Measurements from ENCODE around the gene KRTAP13-1.

KRTAP13-1 gene, protein sequence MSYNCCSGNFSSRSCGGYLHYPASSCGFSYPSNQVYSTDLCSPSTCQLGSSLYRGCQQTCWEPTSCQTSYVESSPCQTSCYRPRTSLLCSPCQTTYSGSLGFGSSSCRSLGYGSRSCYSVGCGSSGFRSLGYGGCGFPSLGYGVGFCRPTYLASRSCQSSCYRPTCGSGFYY

DNA sequence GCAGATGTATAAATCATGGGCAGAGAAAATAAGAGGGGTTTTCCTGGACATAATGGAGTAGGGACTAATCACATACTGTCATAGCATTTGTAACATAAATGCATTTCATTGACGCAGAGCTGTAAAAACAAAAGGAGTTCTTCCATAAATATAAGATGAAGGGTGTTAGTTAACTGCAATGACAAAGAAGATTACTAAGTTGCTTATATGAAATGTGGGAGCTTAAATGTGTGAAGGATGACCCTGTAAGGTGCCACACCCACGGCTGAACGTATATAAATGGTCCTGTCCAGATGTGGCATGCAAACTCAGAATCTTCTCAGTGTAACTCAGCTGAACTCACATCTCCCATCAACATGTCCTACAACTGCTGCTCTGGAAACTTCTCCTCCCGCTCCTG lies at the start of gene KRTAP13-1:
Gene KRTAP13-1 (plus strand): TSS at position 301 of the 400 bp plus-strand sequence. CDS start 56 bp downstream, at position 357.
- DNase-seq (ENCODE audit: low spot score): no peak

DNA sequence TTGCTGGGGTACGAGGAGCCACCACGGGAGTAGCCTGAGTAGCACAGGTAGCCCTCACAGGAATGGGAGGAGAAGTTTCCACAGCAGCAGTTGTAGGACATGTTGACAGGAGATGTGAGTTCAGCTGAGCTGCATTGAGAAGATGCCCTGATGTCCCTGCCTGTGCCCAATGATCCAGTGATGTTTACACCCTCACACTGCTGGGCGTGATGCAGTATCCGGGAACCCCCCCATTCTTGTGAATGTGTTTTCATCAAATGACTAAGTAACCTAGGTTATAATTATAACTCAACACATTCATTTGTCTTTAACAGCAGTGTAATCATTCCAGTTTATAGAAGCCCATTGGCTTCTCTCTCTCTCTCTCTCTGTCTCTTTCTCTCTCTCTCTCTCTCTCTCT lies 47.3 kb upstream of the KRTAP13-1 start, which contains the start of gene KRTAP23-1:
Gene KRTAP23-1 (minus strand): TSS at position 101 of the 400 bp plus-strand sequence. CDS start 0 bp downstream, at position 101.
- DNase-seq (ENCODE audit: low spot score): no peak

- DNase-seq (ENCODE audit: low spot score): no peak
Observed at GRCh38 chr21:30349572-30349971, 46.3 kb upstream of the KRTAP13-1 start.

DNA sequence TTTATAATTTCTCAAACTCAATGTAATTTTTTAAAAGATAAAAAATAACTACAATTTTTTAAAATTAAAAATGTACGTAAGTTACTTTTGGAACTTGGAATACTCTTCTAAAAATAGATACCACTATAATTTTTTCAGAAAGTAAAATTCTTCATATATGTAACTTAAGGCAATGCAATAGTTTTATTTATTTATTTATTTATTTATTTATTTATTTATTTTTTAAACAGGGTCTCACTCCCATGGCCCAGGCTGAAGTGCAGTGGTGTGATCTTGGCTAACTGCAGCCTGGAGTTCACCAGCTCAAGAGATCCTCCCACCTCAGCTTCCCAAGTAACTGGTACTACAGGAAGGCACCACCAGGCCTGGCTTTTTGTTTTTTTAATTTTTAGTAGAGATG lies 44.3 kb upstream of the KRTAP13-1 start:
- no peak for DNase-seq (ENCODE audit: low spot score)

DNA sequence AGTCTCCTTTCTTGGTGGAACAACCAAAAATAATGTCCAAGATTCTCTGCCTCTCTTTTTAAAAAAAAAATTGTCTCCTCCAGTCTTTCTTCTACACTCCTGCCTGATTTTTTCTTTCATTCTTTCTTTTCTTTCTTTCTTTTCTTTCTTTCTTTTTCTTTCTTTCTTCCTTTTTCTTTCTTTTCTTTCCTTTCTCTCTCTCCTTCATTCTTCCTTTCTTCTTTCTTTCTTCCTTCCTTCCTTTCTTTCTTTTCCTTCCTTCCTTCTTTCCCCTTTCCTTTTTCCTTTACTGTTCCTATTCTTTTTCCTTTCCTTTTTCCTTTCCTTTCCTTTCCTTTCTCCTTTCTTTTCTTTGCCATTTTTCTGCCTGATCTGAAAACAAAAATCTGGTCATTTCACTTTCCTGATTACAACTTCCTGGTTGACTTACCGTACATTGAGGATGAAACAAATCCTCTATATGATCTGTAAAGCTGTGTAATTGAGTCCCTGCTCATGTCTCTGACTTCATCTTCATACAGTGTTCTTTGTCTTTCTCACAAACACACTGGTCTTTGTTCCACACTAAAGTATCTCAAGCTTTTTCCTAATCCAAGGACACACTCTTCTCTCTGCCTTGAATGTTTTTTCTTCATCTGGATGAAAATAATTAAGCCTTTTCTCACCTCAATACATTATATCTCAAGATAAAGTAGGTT lies 41.4 kb upstream of the KRTAP13-1 start:
- DNase-seq (ENCODE audit: low spot score): no peak

- no peak for DNase-seq (ENCODE audit: low spot score)
Observed at GRCh38 chr21:30355906-30356305, 39.9 kb upstream of the KRTAP13-1 start.

DNA sequence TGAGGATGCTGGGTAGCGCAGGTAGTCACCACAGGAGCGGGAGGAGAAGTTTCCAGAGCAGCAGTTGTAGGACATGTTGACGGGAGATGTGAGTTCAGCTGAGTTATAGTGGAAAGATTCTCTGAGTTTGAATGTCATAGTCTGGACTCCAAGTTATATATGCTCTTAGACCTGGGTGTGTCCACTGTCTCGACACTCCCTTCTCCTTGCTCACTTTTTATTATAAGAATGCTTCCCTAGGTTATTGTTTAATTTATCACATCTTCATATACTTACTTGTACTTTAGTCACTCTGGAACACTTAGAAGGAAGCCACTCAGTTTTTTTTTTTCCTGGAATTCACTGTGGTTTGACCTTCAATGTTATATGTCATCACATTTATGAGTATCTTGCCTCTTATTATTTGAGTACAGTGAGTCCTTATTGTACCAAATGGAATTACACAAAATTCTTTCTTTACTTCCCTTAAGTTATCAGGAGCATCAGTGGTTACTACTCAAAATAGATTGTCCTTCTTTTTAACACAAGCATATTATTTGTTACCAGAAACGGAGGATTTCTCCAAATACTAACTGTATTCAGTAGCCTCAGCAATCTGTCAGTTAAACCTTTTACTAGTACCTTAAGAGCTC lies 23.6 kb upstream of the KRTAP13-1 start, which contains the start of gene KRTAP13-2:
Gene KRTAP13-2 (minus strand): TSS at position 133 of the 632 bp plus-strand sequence. CDS start 58 bp downstream, at position 75.
- DNase-seq (ENCODE audit: low spot score): no peak

- no peak for DNase-seq (ENCODE audit: low spot score)
Observed at GRCh38 chr21:30382201-30382600, 13.6 kb upstream of the KRTAP13-1 start.

DNA sequence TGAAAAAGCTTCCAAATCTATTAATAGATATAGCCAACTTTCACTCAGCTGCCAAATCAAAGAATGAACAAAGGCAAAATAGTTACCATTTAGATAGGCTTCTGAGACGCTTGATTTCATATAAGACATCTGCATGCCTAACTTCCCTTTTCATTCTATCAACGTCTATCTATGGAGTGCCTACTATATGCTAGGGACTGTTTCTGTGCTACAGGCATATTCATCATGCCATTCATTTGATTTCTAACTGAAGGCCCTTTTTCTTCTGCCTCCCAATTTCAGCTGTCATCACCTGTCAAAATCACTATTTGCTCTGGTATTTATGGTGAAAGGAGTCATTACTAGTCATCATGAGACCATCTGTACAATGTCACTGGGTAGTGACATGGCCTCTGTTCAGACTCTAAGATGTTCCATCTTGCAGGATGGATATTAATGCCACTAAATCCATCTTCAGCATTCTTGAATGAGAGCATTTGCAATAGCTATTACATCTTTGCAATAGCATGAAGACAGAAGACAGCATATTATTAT lies 4.3 kb upstream of the KRTAP13-1 start:
- no peak for DNase-seq (ENCODE audit: low spot score)

DNA sequence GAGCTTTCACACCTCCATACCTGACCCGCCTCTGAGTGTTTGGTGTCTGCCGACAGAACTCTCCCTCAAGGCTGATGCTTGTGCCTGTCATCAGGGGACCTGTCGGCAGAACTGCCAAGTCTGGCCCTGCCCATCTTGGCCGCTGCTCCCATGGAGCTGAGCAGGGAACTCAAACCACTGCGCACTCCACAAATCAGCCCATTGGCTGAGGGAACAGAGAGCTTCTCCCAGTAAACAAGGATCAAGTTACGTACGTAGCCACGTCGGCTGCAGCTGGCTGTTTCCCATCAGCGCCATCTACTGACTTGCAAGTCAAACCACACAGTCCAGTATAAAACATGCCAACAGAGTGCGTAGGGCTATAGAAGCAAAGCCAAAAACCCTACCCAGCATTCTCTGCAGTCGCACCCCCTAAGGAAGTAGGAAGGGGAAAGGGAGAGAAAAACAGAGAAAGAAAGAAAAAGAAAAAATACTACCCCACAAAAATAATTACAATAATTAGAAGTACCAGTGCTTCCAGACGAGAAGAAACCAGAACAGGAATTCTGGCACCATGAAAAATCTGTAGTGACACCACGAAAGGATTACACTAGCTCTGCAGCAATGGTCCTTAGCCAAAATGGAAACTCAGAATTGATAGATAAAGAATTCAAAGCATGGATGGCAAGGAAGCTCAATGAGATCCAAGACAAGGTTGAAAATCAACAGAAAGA lies 13.1 kb downstream of the KRTAP13-1 start:
- no peak for DNase-seq (ENCODE audit: low spot score)

DNA sequence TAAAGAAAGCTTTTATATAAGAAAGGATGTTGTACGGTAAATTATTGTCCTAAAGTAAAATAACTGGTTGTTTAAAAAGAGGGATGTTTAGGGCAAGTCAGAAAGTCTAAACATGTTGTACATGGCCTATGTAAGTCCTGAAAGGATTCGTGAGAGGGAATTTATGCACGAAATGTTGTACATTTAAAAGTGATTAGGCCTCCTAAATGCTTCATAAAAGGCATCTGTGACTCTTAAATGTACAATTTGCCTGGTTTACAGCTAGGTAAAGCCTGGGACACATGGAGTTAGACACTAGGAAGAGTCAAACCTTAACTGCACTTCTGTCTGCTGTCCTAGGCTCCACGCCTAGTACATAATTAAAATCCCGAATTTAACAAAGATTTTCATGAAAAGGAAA lies 20.2 kb downstream of the KRTAP13-1 start:
- no peak for DNase-seq (ENCODE audit: low spot score)

- DNase-seq (ENCODE audit: low spot score): no peak
Observed at GRCh38 chr21:30425826-30426225, 30.0 kb downstream of the KRTAP13-1 start, which contains the start of gene KRTAP13-3. TSS of gene KRTAP13-3 (minus strand) at chr21:30425926. CDS start at chr21:30425912, 14 bp downstream.

- DNase-seq (ENCODE audit: low spot score): no peak
Observed at GRCh38 chr21:30426731-30427130, 30.9 kb downstream of the KRTAP13-1 start.

DNA sequence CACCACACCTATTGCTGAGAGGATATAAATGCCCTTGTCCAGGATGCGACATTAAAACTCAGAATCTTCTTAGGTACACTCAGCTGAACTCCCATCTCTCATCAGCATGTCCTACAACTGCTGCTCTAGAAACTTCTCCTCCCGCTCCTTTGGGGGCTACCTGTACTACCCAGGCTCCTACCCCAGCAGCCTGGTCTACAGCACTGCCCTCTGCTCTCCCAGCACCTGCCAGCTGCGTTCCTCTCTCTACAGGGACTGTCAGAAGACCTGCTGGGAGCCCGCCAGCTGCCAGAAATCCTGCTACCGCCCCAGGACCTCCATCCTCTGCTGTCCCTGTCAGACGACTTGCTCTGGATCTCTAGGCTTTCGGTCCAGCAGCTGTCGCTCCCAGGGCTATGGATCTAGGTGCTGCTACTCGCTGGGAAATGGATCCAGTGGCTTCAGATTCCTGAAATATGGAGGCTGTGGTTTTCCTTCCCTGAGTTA lies 34.4 kb downstream of the KRTAP13-1 start, which contains the start of gene KRTAP13-4:
Gene KRTAP13-4 (plus strand): TSS at position 51 of the 486 bp plus-strand sequence. CDS start 56 bp downstream, at position 107.
- no peak for DNase-seq (ENCODE audit: low spot score)

DNA sequence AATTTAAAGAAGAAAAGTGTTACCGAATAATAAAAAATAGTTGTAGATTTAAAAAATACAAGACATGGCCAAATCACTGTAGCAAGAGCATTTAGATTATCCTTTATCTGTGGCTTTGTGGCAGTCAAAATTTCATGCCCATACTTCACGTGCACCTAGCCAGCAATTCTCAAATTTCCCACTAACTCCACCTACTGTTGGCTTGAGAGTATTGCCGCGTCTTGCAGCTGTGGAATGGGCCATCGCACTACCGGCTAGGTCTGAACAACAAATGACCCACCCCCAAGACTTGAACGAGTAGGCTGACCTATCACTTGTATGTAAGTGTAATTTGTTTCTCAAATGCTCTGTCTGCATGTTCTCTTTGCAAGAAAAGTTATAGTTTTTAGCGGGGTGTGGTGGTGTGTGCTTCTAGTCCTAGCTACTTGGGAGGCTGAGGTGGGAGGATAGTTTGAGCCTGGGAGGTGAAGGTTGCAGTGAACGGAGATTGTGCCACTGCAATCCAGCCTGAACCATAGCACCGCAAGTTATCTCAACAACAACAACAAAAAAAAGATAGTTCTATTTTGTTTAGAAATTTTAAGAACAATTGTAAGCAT lies 38.3 kb downstream of the KRTAP13-1 start:
- DNase-seq (ENCODE audit: low spot score): no peak

- DNase-seq (ENCODE audit: low spot score): no peak
Observed at GRCh38 chr21:30437010-30437565, 41.3 kb downstream of the KRTAP13-1 start.

GRCh38 chr21:30439975-30440374 lies 44.1 kb downstream of the KRTAP13-1 start, which contains the start of gene KRTAP15-1:
TSS of gene KRTAP15-1 (plus strand) at chr21:30440275. CDS start at chr21:30440328, 53 bp downstream.
- DNase-seq (ENCODE audit: low spot score): no peak

DNA sequence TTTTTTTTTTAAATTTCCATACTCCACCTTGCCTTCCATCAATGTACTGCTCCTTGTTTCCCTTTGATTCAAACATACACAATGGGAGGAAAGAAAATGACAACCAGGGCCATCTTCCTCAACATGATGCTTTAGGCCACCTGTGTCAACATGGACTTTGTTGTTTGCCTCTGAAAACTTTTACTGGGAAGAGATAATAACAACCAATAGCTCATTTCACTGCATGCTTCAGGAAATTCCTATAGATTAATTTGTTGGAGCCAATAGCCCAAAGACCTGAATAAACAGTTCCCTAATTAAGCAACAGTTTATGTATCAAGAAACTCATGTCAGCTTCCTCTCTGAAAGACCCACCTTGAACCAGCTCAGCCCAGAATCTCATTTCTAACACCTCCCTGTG lies 47.4 kb downstream of the KRTAP13-1 start:
- no peak for DNase-seq (ENCODE audit: low spot score)

- DNase-seq (ENCODE audit: low spot score): no peak
Observed at GRCh38 chr21:30444204-30444603, 48.4 kb downstream of the KRTAP13-1 start.
